Adrenal gland (tissue), 5 donors: Measurements from ENCODE around the gene SEC14L3.

ENCODE experiments used
- CTCF ChIP-seq, 6 experiments: fragments of 450-650 bp in 4 of 6; fragments of 200-600 bp in 2 of 6; sonication (generic) in 1 of 6; IDR thresholded peaks; 1 replicate in 5 of 6; 2 replicates in 1 of 6; pipeline versions ENCODE4 v1.5.1 to v1.8.0; 2016 to 2021; ENCODE audit warnings: antibody characterized with exemption in 6 of 6, mild to moderate bottlenecking in 2 of 6, moderate library complexity in 1 of 6
- POLR2A ChIP-seq, 2 donors: fragments of 450-650 bp; IDR thresholded peaks; one replicate each; pipeline ENCODE4 v1.6.1; 2017; ENCODE audit warnings: antibody characterized with exemption in 2 of 2, mild to moderate bottlenecking in 2 of 2, moderate library complexity in 1 of 2
- donor health status: DM: no; HTN: no; CAD: no.

GRCh38 chr22:30474121-30474520, 2.3 kb upstream of the SEC14L3 start:
- TF ChIP-seq CTCF (IDR thresholded peaks at IDR 0.05) = no peak
- no peak for TF ChIP-seq POLR2A (IDR thresholded peaks at IDR 0.05)
